KBM-7 (cell line): Measurements from ENCODE around the gene FES.
A peak's percentile ranks its signal among the peaks of the same experiment; 100 is the strongest.

Source experiments
- DNase-seq: peaks from one replicate; pipeline ENCODE4 v3.0.0-alpha.2; 2015
- in situ Hi-C: fragments of 300-500 bp; cut with MboI; formaldehyde crosslinking; loops from 2 replicates; pipeline ENCODE4 v1.14.3; 2020; ENCODE audit warnings: low sequenced_read_pairs, low pct_unique_long_range_greater_than_20kb, mixed read lengths

Gene FES

DNA sequence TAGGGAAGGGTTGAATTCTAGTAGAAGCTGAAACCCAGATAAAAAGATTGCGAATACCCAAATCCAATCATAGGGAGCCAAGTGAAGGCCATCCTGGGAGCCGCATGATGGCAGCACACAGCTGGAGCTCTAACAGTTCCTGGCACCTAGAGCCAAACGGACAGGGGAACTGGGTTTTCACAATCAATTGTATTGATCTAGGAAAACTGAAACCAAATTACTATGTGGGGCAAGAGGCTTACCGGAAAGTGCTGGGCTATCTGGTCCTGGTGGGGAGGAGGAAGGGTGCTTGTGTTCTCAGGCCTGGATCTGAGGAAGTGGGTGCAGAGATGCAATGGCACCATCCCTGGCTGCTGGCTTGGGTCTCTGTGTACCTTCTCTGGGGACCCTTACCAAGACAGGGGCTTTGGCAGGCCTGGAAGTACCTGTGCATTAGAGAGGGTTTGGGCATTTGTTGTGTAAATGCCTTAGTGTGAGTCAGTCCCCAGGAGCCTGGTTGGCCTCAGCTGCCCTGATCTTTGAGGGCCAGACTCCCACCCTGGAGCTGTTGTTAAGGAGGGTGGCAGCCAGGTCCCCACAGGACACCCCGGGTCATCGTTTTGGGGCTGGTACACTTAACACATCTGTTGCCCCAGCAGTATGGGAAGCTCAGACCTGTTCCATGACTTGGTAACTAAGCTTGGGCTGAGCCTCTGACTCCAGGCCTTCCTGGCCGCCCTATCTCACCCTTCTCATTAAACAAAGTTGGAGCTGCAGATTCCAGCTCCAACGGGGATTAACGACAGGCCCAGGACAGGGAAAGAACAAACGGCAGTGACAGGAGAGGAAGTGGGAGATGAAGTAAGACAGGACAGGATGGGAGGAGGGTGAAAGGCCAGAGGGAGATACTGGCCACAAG, 24.8 kb upstream of the FES start:
- in situ Hi-C loops: no loop called here
- DNase-seq: no peak

DNA sequence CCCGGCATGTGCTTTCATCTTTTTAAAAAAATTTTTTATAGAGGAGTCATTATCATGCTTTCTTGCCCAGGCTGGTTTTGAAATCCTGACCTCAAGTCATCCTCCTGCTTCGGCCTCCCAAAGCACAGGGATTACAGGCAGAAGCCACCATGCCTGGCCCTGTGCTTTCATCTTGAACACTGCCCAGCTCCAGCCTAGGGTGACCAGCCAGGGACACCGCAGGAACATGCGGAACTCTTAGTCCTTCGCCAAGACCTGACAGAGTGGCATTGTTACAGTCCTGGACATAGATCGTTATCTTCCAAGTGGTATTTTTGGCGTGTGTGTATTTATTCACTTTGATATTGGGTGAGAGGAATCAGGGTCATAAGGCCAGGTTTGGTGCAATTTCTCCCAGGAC, 23.9 kb upstream of the FES start:
- no peak for DNase-seq
- in situ Hi-C loops: no loop called here

GRCh38 chr15:90860942-90861675, 23.2 kb upstream of the FES start:
- no peak for DNase-seq
- in situ Hi-C loops: no loop called here

DNA sequence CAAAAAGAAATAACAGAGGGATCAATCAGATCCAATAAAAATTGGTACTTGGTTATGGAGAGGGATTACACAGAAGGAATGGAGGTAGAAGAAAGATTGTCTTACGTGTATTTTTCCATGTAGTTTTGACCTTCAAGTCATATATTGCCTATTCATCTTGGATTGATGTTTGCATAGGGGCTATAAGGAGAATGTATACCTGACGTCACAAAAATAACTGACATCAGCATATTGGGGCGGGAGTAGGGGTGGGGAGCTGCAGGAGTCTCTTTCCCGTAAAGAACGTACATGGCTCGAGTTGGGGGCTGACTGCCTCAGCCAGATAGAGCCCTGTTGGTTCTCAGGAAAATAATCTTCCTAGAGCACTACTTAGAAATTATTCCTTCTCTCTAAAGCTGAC, 21.8 kb upstream of the FES start:
- no peak for DNase-seq
- in situ Hi-C loops: no loop called here

DNA sequence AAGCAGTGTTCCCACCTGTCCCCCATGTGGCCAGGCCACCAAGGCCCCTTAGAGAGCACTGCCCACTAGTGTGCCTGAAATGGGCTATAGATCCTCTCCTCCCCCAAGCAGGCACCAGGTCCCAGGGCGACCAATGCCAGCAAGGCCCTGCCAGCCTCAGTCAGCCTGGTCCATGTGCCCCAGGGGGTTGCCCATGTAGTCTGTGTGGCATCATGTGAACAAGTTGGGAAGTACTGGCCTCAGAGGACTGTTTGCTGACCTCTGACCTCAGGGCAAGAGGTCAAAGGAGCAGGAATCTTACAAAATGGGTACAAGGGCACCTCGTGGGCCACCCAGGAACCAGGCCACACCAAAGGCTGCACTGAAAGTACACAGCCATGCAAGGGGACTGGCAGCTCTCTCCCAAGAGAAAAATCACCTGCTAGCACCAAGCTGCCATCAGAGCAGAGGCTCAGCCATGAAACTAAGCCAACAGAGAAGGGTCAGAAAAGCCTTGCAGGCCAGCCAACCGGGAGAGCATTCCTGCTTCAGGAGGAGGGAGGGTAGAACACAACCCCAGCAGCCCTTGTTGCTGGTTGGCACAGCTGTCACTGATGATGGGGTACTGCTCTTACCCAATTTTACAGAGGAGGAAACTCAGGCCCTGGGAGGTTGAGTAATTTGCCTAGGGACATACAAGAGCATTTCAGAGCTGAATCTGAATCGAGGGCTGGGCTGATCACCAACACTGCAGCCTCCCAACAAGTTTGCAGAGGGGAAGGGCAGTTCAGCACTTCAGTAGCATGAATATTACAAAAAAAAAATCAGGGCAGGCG, 21.1 kb upstream of the FES start:
- DNase-seq: no peak
- in situ Hi-C loops: no loop called here

DNA sequence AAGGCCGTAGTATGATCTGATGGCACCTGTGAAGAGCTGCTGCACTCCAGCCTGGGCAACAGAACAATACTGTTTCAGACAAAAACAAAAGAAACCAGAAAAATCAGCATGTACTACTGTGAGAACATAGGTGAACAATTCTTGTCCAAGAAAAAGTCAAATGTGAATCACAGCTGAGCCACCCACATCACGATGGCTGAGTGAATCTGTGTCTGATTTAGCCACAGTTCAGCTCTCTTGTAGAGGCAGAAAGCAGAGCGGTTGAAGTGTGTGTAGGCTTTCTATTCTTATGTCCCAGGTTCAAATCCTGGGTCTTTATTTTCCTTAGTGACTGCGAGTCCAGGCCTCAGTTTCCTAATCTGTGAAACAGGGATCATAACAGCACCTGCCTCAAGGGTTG, 20.3 kb upstream of the FES start:
- in situ Hi-C loops: no loop called here

DNA sequence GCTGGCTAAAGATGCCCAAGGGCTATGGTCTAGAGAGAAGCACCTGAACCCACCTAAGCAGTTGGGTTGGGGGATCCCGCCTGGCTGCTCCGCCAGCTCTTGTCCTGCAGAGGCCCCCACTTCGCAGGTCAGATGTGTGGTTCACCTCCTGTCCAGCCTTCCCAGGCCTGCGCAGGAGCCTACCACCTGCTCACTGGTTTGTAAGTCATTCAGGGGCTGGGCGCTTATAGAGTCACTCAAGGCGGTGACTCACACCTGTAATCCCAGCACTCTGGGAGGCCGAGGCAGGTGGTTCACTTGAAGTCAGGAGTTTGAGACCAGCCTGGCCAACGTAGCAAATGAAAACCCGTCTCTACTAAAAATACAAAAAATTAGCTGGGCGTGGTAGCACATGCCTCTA, 19.8 kb upstream of the FES start:
- DNase-seq: no peak
- in situ Hi-C loops: no loop called here

More for the DNA sequence above, 20.3 kb upstream of the FES start:
- no peak for DNase-seq

DNA sequence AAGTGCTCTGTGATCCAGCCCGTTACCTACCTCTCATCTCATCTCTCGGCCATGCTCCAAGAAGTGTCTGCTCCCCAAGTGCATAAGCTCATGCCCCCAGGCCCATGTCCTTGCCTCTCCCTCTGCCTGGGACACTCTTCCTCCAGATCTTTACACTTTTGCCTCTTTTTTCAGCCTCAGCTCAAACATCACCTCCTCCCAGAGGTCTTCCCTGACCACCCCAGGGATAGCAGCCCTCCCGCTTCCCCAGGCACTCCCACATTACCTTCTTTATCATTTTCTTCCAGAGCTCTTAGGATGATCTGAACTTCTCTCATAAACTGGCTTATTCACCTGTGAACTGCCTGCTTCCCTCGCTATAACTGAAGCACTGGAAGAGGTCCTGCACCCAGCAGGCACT, 18.6 kb upstream of the FES start:
- in situ Hi-C loops: no loop called here
- no peak for DNase-seq

GRCh38 chr15:90866161-90866715, 18.1 kb upstream of the FES start:
- no peak for DNase-seq
- in situ Hi-C loops: no loop called here

GRCh38 chr15:90866800-90867199, 17.5 kb upstream of the FES start:
- no peak for DNase-seq
- in situ Hi-C loops: no loop called here

- in situ Hi-C loops: no loop called here
These were observed 16.0 kb upstream of the FES start, which contains the start of gene FURIN for GRCh38 chr15:90868261-90868689. FURIN (plus strand) TSS chr15:90868588; CDS start chr15:90875741, 7,153 bp downstream.

DNA sequence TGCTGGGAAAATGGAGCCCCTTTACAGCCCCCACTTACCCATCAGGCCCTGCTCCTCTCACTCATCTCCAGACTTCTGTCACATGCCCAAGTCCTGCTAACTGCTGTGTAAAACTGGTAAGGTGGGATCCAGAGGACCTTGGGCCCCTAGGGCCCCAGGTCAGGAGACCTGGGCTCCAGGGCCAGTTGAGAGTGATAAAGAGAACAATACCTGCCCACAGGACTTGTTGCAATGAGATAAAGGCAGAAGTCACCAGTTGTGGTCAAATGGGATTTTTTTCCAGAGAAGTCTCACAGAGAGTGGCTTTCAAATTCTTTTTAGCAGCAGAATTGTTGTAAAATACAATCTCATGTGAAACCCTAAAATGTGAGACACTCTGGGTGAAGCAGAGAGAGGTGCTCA, 15.2 kb upstream of the FES start:
- in situ Hi-C loops: no loop called here
- no peak for DNase-seq

More at GRCh38 chr15:90868261-90868689, 16.0 kb upstream of the FES start, which contains the start of gene FURIN:
- DNase-seq: no peak

DNA sequence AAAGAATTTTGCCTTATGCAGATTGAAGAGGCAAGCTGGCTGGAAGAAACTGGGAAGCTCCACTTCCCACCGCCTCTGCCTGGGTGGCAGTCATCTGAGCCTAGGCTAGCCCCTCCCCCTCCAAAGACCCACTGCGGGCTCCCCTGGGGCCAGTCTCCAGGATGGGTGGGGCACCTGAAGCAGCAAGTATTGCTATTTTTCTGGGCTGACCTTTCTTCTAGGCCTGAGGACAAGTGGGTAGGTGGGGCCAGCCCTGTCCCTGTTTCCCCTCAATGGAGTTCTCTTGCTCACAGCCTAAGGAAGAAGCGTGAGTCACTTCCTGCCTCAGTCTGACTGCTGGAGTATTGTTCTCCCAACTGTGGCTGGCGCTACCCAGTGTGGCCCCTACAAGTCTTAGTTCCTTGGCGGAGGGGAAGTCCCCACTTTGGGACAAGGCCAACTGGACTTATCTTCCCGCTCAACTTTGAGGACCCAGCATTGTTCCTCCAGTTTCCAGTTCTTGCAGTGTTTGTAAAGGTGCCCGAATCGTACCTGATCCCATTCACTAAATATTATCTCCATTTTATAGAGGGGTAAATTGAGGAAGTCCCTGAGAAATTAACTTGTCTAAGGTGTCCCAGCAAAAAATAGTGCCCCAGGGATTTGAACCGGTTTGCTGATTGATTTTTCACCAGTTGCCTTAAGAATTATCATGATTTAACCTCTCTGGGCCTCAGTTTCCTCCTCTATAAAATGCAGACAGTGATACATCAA, 14.5 kb upstream of the FES start:
- DNase-seq: peak; percentile 91
- in situ Hi-C loops: no loop called here

DNA sequence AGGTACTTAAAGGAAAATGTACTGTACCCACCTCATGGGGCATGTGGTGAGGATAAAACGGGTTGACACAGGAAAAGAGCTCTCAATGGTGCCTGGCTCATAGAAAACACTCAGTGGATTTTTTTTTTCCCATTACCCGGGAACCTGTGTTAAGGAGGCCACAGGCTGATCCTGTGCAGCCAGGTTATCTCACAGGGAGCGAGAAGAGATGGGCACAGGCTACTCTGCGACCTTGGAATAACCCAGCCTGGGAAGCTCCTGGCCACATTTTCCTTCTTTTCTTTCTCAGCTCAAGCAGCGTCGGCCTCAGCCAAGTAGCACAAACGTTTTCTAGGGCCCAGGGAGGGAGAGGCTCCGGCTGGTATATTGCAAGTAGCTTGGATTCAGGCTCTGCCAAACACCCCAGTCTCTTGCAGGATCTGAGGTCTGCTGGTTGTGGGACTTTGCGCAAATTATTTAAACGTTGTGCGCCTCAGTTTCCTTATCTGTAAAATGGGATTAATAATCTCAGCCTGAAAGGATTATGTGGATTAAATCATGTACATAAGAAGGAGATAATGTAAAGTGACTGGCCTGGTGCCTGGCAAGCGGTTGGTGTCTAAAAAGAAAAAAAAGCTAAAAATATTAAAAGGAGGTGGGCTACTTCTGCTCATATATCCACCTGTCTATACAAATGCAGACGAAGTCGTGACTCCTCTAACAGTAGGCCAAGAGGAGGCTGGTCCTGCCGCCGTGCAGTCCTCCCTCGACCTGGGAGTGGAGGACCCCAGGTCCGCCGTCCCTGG, 13.8 kb upstream of the FES start:
- DNase-seq: peak; percentile 48
- in situ Hi-C loops: no loop called here

- in situ Hi-C loops: no loop called here
- DNase-seq: no peak
These were observed 13.1 kb upstream of the FES start for GRCh38 chr15:90871139-90871715.

DNA sequence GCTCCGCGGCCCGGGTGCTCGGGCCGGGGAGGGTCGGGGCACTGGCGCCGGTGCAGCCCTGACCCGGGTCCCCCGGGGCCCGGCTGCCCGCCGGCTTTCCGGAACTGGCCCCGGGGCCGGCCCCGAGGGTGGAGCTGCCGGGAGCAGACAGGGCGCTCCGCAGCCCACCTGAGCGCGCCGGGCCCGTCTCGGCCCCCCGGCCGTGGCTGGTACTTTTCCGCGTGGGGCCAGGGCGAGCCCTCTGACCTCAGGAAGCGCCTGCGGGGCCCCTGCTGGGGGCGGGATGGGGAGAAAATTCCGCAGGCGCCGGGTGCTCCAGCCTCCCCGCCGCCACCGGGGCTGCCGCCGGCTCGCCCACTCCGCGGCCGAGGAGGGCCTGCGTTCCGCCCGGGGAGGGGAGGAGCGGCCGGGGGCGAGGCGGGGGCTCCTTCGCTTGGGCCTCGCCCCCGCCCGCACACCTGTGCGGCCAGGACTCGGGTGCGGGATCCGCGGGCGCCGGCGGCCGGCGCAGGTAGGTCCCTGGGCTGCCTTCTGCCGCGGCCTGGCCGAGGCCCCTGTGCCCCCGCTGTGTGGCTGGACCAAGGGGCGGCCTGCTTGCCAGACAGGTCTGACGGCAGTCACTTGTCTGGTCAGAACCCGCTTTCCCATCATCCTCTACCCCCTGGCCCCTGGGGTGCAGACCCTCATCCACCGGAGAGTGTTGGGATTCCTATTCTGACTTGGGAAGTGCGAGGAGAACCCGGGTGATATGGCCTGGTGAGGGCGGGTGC, 12.4 kb upstream of the FES start:
- no peak for DNase-seq
- in situ Hi-C loops: no loop called here
